KG1 (cell line): ENCODE data around the gene CLEC9A.
"Not testable (repeated sequence)": the region's sequence is repeated elsewhere in the genome, so short reads cannot be mapped to it uniquely, and the experiment has no call there.

ENCODE experiments used
- DNase-seq: peaks from one replicate; lab custom pipeline; 2025; lab: John Stamatoyannopoulos, UW

CLEC9A gene

DNA sequence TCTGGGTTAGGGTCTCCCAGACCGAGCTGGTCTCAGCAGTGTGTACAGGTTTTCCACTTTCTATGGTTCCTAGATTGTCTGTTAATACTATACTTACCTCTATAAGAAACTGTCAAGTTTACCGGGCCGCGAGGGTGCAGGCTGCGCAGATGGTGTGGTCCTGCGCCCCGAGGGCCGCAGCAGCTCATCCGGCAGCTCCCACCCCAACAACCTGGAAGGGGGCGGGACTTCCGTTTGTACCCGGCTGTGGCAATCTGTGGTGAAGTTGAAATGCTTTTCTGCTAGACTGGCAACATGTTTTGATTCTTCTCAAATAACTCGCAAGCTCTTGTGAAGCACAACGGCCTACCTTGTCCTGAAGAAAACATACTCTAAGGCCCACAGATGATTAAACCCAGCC lies at the start of gene CLEC9A:
Gene CLEC9A (plus strand): TSS at position 237 of the 400 bp plus-strand sequence. CDS start 22,006 bp downstream, outside the sequence.
- DNase-seq, result no peak

DNA sequence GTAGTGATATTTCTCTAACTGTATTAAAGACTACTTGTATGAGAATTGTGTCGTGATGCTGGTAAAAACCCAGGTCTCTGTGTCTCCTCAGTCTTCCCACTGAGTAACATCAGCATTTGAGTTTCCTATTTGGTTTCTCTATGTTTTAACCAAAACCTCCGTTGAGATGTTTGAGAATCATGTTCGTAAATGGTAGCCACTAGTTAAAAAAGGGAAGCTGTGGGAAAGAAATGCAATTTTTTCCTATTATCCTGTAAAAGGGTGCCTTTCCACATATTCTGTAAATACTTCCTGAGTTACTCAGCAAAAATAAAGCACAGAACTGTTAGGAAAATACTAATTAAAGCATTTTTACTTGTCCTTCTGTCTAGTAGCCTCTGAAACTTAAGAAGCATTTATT lies 38.6 kb upstream of the CLEC9A start:
- DNase-seq, result no peak

DNA sequence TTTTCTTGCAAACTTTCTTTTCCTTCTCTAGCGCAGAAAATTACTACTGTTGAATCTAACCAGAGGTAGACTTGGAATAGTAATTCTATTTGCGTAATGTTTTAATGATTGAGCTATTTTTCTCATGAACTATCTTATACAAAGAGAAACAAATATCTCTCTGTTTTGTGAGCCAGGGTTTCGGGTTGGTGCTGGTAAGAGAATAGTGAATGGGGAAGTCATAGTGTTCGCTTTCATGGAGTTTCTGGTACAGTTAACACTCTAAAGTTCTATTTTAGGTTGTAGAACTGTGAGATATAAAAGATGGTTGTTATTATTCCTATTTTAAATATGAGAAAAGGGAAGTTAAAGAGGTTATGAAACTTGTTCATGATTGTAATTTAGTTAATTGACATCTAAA lies 38.2 kb upstream of the CLEC9A start:
- DNase-seq, result no peak

DNA sequence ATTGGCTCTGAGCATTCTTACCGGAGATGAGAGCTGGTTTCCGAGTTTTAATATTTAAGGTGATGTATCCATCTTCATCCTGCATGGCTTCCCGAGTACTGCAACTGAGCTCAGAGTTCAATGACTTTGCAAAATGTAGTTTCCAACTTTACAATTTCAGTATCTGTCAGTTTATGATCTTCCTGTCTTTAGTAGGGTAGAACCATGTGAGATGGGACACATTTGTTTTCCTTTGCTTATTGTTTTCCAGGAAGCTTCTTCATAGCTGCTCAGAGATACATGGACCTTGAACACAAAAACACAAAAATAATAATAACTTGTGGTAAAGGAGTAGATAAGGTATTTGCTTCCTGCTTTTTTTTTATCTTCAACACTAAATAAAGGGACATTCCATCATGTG lies 31.5 kb upstream of the CLEC9A start, which contains the start of gene CLEC1B:
Gene CLEC1B (minus strand): TSS at position 106 of the 400 bp plus-strand sequence. CDS start 21 bp downstream, at position 85.
- no peak for DNase-seq

DNA sequence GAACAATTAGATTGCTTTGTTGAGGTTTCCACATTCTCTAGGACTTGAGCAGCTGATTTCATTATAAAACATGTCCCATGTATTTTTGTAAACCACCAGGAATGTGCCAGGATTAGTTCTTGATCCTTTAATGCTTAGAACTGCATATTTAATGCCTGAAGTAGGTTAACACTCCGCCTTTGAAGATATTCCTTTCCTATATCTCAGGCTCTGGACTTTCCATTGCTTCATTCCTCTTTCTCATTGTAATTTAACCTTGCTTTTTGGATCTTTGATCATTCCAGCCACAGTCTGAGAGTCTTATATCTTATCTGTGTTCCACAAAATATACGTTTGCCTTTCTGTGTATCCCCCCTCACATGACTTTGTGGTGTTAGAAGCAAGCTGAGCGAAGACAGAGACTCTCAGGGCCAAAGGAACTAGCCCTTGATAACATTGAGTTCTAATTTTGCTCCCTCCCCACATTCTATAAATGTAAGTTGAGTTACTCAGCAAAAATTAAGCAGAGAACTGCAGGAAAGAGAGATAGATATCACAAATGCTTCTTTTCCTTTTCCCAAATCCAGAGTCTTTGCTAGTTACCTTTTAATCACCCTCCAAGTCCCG lies 29.2 kb upstream of the CLEC9A start:
- no peak for DNase-seq

DNA sequence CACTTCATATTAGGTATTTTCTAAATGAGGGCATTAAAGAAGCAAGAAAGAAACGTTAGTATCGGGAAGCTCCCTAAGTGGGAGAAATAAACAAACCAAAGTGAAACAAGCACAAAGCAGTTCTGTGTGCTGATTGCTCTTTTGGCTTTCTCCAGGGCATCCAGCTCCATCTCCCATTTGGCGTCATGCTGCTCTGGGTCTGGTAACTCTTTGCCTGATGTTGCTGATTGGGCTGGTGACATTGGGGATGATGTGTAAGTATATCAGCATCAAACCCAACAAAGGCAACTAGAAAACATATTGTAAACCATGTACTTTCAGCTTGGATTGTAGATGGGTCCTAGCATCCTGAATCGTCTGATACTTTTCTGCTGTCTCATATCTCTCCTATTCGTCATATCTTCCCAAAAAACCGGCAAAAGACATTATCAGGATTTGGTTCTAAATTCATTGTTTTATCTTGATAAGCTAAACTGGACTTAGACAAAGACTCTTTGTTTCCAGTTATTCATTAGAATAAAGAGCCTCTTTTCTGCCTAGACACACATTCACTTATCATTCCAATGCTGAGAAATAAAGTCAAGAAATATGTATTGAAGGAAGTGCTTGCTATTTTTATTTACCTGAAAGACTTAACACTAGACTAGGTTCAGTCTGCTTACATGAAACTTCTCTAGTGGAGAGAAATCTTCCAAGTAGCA lies 17.7 kb upstream of the CLEC9A start:
- no peak for DNase-seq

DNA sequence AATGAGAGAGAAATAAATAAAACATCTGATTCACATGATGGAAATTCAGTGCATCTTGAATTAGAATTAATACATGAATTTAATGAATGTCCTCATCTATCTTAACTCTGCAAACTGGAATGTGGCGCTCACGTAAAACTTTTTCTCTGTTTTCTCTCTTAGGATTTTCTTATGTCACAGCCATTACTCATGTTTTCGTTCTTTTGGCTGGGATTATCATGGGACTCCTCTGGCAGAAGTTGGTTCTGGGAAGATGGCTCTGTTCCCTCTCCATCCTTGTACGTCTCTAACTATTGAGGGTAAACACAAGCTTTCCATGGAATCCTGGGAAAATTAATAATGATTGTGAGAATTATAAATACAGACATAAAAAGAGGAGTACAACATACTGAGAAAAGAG lies 15.0 kb upstream of the CLEC9A start:
- DNase-seq, result no peak

DNA sequence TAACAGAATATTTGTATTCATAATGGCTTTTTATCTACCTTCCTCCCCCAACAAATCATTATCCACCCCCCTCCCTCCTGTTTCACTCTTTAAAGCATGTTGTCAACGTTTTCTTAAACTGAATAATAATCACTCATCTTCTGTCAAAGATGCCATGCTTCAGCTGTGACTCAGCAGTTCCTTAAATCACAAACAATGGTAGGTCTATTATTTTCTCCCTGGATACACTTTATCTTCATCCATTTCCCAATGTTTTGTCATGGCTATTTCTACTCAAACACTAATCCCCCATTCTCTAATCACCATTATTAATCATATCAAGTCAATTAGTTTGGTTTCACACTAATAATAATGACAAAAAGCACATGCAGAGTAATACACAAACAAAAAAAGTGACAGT lies 13.6 kb upstream of the CLEC9A start:
- no peak for DNase-seq

DNA sequence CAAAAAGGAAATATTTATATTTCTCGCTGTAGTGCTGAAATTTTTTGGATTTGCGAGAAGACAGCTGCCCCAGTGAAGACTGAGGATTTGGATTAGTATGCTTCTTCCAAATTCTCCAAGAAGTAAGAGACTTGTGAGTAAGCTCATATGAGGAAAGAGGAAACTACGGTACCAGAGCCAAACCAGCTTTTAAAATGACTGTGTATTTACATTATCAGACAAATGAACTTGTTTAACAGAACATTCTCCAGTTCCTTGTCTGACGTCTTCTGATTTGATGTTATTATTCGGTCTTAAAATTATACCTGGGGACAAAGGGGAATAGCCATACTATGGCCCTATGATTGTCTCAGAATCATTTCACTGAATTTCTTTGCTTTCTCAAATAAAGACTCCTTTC lies 12.1 kb upstream of the CLEC9A start:
- peak; percentile 14 for DNase-seq

DNA sequence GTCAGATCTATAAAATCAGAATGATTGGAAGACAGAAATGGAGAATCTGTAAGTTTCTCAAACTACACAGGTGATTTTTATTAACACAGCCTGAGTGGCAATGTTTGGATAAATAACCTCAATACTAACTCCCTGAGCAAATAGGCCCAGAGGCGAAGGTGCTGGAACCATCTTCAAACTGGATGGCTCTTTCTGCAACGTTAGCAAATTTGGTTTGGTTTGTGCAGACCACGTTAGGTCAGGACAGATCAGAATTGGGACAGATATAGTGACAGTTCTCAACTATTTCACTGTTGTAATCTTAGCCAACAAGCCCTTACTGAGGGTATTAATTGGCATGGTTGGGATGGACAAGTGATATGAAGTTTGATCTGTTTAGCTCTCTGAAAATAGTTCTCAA lies 9.1 kb upstream of the CLEC9A start:
- no peak for DNase-seq

DNA sequence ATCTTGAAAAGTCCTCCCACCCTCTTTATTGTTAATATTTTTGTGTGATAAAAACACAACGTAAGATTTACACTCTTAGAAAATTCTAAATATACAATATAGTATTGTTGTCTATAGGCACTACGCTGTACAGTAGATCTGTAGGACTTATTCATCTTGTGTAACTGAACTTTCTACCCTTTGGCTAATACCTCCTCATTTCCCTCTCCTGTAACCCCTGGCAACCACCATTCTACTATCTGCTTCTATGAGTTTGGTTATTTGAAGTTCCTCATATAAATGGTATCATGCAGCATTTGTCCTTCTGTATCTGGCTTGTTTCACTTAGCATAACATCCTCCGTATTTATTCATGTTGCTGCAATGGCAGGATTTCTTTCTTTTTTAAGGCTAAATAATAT lies 5.2 kb upstream of the CLEC9A start:
- no peak for DNase-seq

DNA sequence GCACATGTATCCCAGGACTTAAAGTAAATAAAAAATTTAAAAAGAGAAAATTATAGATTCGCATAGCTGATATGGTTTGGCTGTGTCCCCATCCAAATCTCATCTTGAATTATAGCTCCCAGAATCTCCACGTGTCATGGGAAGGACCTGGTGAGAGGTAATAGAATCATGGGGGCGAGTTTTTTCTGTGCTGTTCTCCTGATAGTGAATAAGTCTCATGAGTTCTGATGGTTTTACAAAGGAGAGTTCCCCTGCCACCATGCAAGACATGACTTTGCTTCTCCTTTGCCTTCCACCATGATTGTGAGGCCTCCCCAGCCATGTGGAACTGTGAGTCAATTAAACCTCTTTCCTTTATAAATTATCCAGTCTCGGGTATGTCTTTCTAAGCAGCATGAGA lies 3.8 kb upstream of the CLEC9A start:
- not testable (repeated sequence) for DNase-seq

DNA sequence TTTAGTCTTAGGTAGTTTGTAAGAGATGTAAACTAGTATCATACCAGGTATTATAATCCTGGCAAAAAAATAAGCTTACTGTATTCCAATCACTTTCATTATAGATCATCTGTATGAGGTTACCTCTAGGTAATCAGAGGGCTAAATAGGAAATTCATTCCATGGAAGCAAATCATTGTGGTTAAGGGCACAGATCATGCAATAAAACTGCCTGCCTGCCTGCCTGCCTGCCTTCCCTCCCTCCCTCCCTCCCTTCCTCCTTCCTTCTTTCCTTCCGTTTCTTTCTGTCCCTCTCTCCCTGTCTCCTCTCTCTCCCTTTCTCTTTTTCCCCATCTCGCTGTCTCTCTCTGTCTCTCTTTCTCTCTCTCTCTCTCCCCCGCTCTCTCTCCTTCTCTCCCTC lies 3.2 kb upstream of the CLEC9A start:
- DNase-seq, result no peak

DNA sequence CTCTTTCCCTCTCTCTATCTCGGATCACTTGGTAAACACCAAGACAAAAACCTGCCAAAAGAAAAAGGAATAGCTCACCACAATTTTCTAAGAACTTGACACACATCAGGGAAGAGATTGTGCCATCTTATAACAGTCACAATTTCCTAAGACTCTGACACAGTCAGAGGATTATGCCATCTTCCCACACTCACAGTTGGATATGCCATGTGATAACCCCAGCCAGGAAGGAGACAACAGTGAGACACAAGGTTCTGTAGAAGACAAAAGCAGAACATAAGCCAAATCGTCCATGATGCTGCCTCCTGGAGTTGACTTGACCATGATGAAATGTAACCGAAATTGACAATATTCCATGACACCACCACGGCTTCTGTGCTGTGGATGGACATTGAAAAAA lies 2.8 kb upstream of the CLEC9A start:
- DNase-seq, result no peak

DNA sequence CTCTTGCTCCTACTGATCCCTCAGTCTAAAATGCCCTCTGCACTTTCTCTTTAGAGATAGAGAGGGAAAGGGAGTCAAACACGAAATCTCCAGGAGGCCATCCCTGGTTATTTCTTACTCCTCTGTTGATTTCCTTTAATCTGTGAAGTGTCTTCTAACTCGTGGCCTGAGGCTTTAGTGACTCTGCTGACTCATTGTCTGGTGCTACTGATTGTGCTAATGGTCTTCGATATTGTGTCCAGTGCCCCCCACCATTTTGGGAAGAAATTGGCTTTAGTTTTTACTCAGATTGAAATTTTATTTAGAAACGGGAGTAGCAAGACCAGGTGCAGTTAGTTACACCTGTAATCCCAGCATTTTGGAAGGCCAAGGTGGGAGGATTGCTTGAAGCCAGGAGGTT lies 839 bp downstream of the CLEC9A start:
- no peak for DNase-seq

DNA sequence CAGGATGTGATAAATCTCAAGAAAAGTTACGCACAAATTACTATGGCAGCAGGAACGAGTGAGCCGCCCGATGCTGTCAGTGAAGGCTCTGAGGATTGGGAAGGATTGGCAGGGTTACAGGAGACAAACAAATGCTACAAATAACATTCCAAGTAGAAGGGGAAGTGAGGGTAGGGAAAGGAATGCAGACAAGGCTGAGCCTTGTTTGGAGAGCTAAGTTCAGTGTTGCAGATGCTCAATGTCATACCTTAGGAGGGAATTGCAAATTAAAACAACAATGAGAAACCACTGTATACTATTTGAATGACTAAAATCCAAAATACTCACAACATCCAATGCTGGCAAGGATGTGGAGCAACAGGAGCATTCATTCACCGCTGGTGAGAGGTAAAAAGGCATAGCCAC lies 1.3 kb downstream of the CLEC9A start:
- DNase-seq, result no peak

DNA sequence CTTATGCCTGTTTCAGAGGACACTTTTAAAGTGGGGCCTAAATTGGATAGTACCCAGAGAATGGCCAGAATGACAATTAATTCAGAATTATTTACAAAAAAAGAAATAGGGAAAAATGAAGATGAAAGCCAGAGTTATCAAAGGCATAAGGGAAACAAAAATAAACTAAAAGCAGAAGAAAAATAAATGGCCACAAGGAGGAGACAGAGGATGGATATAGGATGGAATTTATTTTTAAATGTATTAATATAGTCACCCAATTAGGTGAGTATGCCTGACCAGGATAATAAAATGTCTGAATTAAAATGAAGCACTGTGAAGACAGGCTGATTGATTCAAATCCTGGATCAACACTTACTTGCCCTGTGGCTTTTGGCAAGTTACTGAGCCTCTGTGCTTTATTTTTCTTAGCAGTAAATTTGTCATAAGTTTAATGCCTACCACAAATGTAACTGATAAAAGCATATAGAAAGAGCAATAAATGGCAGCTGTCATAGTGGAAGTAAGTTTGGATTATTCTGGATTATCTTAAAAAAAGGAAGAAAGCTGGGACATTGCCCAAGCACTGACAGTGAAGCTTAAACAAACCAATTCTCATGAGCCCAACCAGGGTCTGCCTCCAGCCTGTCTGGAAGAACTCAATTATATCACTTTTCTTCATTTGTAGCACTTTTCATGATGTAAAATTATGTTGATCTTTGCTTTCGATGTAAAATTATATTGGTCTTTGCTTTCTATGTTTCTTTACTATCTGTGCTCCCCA lies 3.5 kb downstream of the CLEC9A start:
- DNase-seq, result peak; percentile 47

DNA sequence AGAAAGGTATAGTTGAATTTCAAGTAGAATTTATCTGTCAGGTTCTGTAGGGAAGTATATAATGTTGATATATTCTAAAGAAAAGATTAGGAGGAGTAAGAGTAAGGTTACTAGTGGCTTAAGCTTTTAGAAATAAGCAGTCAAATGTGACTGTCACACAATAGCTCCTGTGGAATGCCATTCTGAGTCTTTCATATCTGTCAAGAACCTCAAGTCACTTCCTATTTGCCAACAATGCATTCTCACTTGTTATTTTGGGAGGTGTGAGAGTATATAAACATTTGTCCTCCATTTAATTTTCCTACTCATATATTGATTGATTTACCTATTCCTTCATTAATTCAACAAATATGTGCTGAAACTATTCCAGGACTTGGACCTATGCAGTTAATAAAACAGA lies 11.7 kb downstream of the CLEC9A start:
- no peak for DNase-seq

DNA sequence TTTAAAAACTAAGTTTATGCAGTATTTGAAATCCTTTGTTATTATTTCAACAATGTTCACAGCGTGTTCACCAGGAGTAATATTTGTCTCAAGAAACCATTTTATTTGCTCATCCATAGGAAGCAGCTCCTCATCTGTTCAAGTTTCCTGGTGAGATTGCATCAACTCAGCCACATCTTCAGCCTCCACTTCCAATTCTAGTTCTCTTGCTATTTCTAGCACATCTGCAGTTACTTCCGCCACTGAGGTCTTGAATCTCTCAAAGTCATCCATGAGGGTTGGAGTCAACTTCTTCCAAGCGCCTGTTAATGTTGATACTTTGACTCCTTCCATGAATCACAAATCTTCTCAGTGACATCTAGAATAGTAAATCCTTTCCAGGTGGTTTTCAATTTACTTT lies 18.0 kb downstream of the CLEC9A start:
- no peak for DNase-seq

DNA sequence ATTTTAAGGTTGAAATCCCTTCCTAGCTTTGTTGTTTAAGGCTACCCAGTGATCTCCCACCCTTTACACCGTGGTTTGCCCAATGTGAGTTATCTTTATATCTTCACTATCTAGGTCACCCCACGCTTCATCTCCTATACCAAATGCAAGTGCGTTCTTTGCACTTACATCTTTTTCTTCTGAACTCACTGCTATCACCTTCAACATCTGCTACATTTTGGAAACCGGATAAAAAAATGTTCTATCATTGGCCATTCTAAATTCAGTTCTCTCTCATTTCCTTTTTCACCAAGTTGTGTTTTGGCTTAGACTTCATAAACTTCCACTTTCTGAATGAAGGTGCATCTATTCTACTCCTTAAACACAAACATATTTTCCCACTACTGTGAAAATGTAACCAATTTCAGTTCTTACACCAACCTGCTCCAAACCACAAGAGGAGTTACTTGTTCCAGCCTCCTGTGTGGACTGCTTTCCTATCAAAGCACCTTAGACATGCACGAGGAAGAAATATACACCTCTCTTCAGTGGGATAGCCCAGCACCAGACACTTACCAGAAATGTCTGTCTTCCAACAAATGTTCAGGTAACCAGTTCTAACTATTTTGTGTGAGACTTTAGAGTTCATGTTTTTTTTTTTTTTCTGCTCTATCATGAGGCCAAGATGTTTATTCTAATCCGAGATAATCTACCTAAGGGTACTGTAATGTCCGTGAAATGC lies 21.9 kb downstream of the CLEC9A start:
- peak; percentile 65 for DNase-seq

DNA sequence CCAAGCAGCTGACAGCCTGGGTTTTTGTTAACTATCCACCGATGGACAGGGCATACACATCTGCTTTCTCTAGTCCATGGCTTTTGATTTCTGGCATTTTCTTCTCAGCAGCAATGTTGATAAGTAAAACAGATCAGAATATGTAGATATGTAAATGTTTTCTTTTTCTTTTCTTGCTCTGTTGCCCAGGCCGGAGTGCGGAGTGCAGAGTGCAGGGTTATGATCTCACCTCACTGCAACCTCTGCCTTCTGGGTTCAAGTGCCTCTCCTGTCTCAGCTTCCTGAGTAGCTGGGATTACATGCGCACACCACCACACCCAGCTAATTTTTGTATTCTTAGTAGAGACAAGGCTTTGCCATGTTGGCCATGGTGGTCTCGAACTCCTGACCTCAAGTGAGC lies 27.9 kb downstream of the CLEC9A start:
- DNase-seq, result no peak

DNA sequence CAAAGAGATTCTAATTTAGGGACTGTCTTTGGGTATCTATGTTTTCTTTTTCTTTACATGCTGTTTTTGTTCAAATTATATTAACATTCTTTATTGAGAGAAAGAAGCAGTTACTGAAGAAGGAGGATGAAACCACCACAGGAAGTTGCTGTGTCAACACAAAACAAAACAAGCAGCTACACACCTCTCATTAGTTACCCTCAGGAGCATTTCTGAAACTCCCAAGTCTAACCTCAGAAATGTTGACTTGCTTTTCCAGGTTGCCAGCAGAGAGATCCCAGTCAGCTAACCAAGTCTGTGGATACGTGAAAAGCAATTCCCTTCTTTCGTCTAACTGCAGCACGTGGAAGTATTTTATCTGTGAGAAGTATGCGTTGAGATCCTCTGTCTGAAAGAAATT lies 34.8 kb downstream of the CLEC9A start:
- DNase-seq, result no peak

DNA sequence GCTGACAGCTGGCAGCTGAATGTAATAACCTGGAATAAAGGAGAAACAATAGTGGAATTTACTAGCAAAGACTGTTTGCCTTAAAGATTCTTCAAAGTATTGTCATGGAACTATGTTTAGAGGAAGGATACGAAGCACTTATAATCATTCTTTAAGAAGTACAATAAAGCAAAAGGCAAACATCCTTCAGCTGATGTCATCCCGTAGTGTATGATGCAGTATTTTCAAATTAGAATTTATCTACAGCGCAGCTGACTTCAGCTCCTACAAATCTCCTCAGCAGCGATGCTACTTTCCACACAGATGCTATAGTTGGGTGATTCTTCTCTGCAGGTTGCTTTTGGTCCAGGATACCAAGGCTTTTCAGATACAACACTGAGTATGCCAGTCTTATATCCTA lies 36.8 kb downstream of the CLEC9A start:
- DNase-seq, result no peak
